Ramos (cell line): Measurements from ENCODE around the gene SLC5A9.
"Not testable (repeated sequence)": the region's sequence is repeated elsewhere in the genome, so short reads cannot be mapped to it uniquely, and the experiment has no call there.

Source experiments
- in situ Hi-C: fragments of 300-500 bp; cut with MboI; formaldehyde crosslinking; loops from one replicate; pipeline ENCODE4 v1.14.3; 2022; ENCODE audit warnings: low sequenced_read_pairs; ENCODE audit not compliant: unreplicated experiment

SLC5A9 gene

DNA sequence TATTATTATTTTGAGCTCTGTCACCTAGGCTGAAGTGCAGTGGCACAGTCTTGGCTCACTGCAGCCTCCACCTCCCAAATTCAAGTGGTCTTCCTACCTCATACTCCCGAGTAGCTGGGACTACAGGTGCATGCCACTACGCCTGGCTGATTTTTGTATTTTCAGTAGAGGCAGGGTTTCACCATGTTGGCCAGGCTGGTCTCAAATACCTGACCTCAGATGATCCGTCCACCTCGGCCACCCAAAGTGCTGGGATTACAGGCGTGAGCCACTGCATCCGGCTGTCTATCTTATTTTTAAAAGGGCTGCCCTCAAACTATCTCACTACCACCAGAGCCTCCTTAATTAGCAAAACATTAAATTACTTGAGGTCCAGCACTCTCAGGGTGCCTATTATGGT lies 71.6 kb downstream of the SLC5A9 start:
- in situ Hi-C loops, result not testable (repeated sequence)

DNA sequence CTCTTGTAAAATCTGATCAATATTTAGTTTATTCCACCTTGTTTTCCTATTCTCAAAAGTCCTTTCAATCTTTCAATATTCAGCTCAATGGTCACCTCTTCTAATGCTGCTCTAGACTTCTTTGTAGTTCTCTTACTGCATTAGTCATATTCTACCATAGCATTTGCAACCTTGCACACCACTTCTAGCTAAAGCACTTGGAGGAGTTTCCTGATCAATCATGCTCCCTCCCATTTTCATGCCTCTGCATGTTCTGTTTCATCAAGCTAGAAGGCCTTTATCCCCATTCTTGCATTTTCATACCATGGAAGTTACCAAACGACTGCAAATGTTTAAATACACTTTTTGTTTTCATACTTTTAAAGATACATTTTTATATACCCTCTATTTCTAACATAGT lies 72.1 kb downstream of the SLC5A9 start:
- in situ Hi-C loops, result no loop called here
